Activated naive CD4-positive, alpha-beta T cell treated with anti-CD3 and anti-CD28 coated beads, Interleukin-2, amount 50 U/mL, for 16 hours (primary cell): ENCODE results near the gene KLHL22.
A peak's percentile ranks its signal among the peaks of the same experiment; 100 is the strongest.
"Not testable (repeated sequence)": the region's sequence is repeated elsewhere in the genome, so short reads cannot be mapped to it uniquely, and the experiment has no call there.

Experiments used
- DNase-seq: peaks from one replicate; pipeline ENCODE4 v3.0.0-alpha.2; 2020

Gene KLHL22

DNA sequence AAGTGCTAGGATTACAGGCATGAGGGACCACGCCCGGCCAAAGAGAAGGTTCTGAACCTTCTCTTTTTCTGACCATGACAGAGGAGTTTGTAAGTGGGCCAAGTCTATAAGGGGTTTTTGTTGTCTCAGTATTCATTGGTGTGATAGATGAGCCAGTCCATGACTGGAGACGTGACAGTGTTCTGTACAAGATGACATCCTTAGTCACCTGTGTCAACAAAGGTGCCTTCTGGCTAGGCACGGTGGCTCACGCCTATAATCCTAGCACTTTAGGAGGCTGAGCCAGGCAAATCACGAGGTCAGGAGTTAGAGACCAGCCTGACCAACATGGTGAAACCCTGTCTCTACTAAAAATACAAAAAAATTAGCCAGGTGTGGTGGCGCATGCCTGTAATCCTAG, 4.2 kb upstream of the KLHL22 start:
- DNase-seq = no peak

DNA sequence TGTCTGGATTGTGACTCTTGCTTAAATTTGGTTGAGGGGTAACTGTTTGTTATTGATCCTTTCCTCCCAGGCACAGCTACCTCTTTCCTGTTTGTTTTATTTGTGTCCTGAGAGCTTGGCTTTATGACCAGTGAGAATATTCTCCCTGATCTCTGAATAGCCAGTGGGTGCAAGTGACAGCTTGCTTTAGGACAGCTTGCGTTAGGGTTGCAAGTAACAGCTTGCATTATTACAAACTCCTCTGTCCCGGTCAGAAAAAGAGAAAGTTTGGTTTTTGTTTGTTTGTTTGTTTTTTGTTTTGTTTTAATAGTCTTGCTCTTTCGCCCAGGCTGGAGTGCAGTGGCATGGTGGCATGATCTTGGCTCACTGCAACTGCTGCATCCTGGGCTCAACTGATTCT, 3.3 kb upstream of the KLHL22 start:
- no peak for DNase-seq

DNA sequence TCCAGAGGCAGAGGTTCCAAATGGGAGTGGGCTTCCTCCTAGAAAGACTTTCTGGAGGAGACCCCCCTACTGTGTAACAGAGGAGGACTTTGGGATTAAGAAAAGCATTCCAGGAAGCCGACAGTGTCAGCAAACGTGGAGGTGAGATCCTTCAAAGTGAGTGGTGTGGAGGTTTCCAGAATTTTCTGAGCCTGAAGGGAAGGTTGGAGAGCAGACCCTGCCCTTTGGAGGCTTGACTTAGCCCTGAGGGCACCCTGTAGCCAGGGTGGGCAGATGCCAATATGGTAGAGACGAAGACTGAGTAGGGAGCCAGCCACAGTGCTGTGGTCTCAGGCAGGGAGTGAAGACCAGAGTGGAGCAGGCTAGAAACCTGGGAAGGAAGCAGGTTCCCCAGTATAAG, 1.8 kb upstream of the KLHL22 start:
- DNase-seq = no peak

DNA sequence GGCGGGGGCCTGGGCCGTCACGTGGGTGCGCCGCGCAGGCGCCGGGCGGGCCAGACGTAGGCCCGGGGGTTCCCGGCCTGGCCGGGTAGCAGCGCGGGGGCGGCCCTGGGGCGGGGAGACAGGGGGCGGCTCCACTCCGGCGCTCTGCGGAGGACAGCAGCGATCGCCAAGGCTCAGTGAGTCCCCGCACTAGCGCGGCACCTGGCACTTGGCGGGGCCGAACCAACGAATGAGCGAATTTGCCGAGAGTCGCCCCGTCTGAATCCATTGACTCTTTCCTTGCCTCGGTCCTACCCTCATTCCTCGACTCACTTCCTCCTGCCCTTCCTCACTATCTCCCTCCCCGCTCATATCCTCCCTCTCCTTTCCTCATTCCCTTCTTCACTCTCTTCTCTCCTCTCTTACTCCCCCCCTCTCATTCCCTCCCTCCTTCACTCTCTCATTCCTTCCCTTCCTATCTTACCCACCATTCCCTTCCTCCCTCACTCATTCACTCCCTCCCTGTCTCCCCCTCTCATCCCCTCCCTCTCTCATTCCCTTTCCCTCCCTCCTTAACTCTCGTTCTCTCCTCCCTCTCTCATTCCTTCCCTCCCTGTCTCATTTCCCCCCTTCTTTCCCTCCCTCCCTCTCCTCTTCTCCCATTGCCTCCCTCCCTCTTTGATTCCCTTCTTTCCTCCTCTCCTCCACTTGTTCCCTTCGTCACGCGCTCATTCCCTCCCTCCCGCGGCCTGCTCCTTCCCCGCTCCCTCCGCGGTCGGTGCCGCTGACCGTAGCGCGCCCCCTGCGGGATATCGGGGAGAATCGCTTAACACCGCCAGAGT, 476 bp upstream of the KLHL22 start:
- peak; percentile 94 for DNase-seq

DNA sequence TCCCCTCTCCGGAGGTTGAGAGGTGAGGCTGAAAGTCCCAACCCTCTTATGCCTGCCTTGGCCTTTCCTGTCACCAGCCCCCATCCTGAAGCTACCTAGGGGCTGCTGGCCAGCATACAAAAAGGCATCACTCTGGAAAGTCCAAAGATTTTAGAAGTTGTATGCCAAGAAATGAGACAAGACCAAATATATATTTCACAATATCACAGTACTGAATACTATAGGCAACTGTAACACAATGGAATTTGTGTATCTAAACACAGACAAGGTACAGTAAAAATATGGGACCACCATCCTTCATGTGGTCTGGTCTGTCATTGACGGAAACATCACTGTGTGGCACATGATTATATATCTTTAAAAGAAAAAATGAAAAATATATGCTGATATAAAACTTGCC, 4.2 kb downstream of the KLHL22 start:
- DNase-seq = no peak

DNA sequence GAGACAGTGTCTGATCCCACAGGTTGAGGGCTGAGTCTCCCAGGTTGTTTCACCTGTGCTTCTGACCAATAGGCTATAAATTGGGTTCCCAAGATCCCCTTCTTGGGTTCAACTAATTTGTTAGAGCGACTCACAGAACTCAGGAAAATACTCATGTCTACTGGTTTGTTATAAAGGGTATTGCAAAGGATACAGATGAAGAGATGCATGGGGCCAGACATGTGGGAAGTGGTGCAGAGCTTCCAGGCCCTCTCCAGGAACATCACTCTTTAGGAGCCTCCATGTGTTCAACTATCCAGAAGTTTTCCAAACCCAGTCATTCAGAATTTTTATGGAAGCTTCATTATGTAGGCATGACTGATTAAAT, 4.7 kb downstream of the KLHL22 start:
- DNase-seq = no peak

DNA sequence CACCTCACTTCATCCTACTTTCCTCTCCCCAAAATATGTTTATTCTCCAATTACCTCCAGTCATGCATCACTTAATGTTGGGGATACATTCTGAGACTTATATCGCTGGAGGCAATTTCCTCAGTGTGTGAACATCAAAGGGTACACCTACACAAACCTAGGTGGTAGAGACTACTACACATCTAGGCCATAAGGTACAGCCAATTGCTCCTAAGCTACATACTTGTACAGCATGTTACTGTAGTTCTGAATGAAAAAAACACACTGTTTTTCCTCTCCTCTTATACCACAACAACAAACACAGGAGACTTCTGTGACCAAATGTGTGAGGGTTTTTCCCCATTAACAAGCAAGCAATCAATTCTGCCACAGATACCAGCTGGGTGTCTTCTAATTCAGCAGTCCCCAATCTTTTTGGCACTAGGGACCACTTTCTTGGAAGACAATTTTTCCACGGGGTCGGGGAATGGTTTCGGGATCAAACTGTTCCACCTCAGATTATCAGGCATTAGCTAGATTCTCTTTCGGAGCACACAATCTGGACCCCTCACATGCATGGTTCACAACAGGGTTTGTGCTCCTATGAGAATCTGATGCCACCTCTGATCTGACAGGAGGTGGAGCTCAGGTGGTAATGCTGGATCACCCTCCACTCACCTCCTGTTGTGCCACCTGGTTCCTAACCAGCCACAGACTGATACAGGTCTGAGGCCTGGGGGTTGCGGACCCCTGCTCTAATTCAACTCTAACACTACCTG, 5.2 kb downstream of the KLHL22 start:
- no peak for DNase-seq

DNA sequence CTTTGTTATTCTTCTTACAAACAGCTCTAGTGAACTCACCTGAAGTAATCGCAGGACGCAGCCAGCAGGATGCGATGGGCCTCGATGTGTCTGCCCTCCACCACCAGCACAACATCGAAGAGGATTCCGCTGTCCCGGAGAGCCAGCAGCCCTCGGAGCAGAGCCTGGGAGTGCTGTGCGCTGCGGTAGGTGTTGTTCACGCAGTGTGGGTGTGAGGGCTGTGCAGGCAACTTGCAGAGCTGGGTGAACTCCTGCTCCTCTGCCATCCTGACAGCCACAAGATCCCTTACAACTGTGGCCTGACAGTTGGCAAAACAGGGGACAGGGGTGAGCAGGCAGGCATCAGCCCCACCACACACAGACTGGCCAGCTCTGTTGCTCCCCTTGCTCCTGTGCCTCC, 6.6 kb downstream of the KLHL22 start:
- DNase-seq = no peak

DNA sequence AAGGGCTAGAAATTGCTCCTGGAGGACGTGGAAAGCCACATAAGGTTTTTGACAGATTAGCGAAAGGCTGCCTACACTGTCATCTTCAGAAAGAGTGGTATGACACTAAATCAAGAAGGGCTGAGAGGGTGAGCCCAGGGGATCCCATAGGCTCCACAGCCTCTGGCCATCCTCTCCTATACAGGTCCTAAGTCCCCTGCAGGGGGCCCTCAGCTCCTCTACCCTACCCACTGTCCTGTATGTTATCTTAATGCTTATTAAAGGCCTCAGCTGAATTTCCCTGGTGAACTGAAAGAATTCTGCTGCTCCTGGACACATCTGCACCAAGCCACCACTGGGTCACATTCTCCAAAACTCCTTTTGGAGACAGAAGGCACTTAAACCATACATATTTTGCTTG, 7.9 kb downstream of the KLHL22 start:
- no peak for DNase-seq

DNA sequence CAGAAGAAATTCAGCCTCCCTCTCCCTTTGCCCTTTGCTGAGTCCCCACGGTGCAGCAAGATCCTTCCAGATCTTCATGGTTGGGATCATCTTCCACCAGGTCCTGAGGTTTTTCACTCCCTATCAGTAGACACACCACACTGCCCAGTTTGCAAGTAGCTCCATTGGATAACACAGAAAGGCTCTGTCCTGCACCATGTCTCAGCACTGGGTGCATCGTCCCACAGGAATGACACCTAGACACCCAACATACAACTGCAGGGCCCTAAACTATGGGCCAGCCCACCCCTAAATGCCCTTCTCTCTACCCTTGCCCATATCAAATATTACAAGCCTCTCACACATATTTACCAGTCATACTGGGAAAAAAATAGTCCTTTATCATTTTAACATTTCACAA, 9.4 kb downstream of the KLHL22 start:
- DNase-seq = no peak

DNA sequence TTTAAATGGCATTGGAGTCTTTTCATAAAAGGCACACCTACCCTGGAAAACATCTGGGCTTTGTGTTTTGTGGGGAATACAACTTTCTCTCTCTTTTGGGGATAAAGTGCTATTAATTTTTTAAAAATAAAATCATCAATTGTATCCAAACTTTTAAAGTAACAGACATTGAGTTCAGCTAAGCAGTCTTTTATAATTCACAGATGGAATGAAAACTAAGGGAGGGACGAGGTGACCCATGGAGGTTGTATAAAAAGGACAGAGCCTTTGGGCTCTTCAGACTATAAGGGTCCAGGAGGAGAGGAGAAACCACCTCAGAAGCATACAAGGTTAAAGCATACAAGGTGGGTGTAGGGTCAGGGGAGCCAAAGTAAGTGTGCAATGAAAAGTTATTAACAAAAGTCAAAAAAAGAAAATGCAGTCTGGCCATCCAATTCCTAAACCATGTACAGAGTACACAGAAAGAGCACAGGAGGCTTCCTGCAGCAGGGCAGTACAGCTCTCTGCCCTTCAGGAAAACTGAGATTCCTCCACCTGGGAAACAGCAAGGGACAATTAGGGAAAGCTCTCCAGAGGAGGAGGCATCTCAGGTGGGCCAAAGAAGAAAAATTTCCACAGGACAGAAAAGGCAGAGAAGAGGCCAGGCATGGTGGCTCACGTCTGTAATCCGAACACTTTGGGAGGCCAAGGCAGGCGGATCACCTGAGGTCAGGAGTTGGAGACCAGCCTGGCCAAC, 10.5 kb downstream of the KLHL22 start:
- no peak for DNase-seq

DNA sequence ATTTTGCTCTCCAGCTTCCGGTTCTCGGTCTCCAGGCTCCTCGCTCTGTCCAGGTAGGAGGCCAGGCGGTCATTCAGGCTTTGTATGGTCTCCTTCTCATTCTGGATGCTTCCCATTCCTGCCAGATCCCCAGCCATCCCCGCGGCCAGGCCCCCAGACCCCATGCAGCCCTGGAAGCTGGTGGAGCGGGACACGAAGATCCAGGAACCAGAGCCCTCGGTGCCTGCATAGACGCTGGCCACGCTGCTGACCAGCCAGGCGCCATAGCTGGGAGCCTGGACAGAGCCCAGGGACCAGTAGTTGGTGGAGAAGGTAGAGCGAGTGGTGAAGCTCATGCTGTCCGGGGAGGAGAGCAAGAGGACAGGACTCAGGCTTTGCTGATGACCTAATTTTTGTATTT, 11.8 kb downstream of the KLHL22 start:
- no peak for DNase-seq

DNA sequence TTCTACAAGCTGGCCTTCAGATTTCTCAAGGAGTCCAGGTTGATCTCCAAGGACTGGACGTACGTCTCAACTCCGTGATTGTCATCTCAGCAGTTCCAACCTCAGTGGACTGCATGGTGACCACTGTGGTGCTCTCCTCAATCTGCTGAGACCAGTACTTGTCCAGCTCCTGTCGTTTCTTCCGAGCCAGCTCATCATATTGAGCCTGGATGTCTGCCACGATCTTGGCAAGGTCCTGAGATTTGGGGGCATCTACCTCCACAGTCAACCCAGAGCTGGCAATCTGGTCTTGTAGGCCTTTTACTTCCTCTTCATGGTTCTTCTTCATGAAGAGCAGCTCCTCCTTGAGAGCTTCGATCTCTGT, 12.5 kb downstream of the KLHL22 start:
- not testable (repeated sequence) for DNase-seq

DNA sequence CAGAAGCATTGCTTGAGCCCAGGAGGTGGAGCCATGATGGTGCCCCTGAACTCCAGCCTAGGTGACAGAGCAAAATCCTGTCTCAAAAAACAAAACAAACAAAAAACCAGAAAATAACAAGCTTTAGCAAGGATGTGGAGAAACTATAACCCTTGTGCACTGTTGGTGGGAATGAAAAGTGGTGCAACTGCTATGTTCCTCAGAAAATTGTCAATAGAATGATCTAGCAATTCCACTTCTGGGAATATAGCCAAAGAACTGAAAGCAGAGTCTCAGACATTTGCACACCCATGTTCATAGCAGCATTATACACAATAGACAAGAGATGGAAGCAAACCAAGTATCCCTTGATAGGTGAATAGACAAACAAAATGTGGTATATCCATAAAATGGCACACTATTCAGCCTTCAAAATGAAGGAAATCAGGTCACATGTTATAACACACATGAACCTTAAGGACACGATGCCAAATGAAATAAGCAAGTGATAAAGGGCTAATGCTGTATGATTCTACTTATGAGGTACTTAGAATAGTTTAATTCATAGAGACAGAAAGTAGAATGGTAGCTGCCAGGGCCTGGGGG, 15.9 kb downstream of the KLHL22 start:
- DNase-seq = no peak

DNA sequence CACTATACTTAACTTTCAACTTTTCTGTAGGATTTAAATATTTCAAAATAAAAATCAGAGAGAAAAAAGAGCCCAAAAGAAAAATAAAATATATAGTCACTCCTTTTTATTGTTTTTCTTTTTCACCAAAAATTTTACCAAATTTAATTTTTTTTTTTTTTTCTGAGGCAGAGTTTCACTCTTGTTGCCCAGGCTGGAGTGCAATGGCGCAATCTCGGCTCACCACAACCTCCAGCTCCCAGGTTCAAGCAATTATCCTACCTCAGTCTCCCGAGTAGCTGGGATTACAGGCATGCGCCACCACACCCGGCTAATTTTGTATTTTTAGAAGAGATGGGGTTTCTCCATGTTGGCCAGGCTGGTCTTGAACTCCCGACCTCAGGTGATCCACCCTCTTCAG, 17.5 kb downstream of the KLHL22 start:
- DNase-seq = not testable (repeated sequence)

DNA sequence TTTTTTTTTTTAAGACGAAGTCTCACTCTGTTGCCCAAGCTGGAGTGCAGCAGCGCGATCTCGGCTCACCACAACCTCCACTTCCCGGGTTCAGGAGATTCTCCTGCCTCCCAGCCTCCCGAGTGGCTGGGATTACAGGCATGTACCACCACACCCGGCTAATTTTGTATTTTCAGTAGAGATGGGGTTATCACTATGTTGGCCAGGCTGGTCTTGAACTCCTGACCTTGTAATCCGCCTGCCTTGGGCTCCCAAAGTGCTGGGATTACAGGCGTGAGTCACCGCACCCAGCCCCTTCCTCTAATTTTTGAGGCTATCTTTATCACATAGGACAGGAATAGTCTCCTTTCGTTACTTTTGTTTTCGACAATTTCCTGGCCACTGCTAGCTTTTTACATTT, 20.0 kb downstream of the KLHL22 start:
- not testable (repeated sequence) for DNase-seq

DNA sequence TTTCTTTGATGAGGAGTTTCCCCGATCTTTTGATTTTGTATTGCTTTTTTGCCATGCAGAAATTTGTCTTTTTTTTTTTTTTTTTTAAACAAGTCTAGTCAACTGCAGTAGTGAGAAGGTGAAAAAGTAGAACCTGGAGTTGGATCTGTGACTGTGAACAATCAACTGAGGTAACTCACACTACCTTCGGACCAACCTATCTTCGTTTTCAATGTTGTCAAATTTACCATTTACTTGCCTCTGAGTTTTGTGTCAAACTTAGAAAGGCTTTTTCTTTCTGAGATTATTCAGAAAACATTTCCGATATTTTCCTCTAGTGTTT, 20.5 kb downstream of the KLHL22 start:
- no peak for DNase-seq

DNA sequence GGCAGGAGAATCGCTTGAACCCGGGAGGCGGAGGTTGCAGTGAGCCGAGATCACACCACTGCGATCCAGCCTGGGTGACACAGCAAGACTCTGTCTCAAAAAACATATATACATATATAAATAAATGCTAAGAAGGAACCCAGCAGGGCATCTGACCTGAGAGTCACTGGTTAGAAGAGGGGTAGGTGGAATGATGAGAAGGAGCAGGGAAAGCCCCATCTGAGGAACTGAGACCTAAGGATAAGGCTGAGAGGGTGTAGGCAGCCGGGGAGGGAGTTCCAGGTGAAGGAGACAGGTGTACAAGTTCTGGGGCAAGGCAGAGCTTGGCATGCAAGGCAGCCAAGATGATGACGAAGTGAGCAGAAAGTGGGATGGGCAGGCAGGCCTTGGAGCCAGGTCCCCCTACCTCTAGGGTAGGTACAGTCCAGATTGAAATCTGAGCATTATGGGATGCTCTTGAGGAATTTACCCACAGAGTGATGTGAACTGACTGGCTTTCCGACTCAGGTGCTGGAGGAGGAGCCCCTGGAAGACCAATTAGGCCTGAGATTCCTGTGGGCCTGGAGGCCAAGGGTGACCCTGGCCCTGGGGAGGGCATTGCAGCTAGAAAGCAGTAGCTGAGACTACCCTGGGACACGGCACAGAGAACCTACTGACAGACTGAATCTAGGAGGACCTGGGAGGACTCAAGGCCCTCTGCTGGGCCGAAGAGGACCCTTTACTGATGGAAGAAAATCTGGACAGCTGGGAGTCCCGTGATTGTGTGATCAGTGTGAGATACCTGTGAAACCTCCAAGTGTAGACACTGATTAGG, 22.8 kb downstream of the KLHL22 start:
- no peak for DNase-seq

DNA sequence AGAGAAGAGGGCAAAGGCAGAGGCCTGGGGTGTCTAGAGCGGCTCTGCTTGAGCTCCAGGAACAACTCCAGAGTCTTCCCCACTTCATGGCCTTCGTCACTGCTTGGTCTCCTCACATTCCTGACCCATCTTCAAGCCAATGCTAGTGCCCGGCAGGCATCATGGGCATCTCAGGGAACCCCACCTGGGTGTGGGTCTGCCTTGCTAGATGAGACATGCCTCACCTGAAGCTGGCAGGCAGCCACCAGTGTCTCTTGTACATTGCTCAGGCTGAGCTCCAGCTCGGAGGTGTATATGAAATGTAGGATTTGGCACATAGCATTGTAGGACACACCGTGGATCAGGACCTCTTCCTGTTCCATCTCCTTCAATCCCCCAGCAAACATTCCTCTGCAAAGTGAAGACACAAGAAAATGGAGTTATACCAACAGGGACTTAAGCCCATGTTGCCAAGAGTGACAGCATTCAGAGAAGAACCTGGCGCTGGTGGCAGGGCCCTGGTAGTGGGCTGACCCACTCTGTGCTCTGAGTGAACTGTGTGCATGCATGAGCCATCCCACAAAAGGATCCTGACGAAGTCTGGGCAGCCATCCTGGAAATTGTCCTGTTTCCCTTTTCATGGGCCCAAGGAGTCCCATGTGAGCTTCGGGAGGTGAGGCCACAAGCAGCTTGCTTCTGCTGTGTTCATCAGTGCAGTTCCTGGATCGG, 24.3 kb downstream of the KLHL22 start:
- DNase-seq = no peak

DNA sequence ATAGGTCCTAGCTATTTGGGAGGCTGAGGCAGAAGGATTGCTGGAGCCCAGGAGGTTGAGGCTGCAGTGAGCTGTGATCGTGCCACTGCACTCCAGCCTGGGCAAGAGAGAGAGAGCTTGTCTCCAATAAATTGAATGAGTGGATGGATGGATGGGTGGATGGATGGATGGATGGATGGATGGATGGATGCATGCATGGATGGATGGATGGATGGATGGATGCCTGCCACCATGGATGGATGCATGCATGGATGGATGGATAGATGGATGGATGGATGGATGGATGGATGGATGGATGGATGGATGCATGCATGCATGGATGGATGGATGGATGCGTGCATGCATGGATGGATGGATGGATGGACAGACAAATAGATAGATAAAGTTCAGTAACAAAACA, 25.1 kb downstream of the KLHL22 start:
- not testable (repeated sequence) for DNase-seq

DNA sequence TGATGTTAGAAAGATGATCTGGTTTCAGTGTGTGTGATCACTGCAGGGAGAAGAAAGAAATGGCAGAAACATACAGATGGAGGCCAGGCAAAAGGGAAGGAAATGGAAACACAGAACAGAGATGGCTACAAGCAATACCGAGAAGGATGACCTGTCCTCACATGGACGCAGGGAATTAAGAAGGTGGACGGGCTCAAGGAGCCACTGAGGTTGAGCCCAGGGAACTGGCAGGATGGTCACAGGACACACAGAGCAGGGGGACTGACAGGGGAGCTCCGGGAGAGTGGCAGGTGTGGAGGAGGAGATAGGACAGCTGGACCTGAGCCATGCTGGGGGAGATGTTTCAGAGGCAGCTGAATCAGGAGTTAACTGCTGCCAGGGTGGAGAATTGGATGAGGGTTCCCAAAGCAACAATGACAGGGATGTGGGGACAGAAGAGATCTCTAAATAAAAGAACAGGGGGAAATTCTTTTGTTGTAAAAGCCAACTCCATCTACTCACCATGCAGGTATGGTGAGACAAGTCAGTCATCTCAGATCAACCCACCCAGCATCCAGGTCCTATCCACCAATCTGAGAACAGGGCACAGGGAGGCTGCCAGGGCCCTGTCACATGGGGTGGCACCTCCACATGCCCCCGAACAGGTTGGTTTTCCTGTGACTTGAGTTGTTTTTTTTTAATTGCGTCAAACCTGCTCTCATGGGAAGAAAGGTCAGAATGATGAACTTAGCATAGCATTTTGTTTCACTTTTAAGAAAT, 26.3 kb downstream of the KLHL22 start:
- no peak for DNase-seq
